ENCODE data around the gene PARD3B.

DNA sequence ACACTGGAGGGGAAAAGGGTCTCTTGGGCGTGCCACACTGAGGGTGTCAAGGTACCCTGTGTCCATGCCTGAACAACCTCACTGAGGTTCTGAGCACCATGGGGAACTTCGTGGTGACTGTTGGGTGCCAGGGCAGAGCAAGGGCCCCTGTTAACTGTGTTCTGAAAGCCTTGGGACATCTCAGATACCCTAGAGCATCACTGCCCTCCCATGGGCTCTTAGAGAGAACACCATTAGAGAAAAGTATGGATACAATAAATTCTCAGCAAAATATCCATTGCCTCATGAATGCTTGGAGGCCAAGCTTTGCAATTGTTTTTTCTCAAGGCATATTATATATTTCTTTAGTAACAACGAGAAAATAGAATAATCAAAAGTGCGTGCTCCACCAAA lies 648.6 kb downstream of the PARD3B start:
- TF ChIP-seq, protein P1, sequence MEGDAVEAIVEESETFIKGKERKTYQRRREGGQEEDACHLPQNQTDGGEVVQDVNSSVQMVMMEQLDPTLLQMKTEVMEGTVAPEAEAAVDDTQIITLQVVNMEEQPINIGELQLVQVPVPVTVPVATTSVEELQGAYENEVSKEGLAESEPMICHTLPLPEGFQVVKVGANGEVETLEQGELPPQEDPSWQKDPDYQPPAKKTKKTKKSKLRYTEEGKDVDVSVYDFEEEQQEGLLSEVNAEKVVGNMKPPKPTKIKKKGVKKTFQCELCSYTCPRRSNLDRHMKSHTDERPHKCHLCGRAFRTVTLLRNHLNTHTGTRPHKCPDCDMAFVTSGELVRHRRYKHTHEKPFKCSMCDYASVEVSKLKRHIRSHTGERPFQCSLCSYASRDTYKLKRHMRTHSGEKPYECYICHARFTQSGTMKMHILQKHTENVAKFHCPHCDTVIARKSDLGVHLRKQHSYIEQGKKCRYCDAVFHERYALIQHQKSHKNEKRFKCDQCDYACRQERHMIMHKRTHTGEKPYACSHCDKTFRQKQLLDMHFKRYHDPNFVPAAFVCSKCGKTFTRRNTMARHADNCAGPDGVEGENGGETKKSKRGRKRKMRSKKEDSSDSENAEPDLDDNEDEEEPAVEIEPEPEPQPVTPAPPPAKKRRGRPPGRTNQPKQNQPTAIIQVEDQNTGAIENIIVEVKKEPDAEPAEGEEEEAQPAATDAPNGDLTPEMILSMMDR (IDR thresholded peaks at IDR 0.05): no peak
- no peak for TF ChIP-seq POLR2A (IDR thresholded peaks at IDR 0.05)

All from prostate gland (tissue), 2 donors.